Adrenal gland (tissue), 12 donors: ENCODE measurements around the gene GAK. TPM values are rescaled to one million over a fixed set of nuclear protein-coding genes. Genes with fewer than 3 reads are reported as not detected.

Source experiments
- DNase-seq, 7 donors: peaks; one replicate each; pipeline ENCODE4 v3.0.0-alpha.2; 2019 to 2020
- H3K27ac ChIP-seq, 5 donors: fragments of 200-600 bp; sonication (generic) in 4 of 5; 1 replicate in 3 of 5; 2 replicates in 2 of 5; pipeline versions ENCODE4 v1.5.1 to v1.8.0; 2016 to 2020; ENCODE audit warnings: mild to moderate bottlenecking in 1 of 5
- H3K27me3 ChIP-seq: fragments of 200-600 bp; 2 replicates; pipeline ENCODE4 v1.8.0; 2021
- H3K36me3 ChIP-seq, 2 donors: fragments of 200-600 bp; replicated peaks in 1 of 2; 1 replicate in 1 of 2; 2 replicates in 1 of 2; pipeline versions ENCODE4 v1.5.1 to v1.8.0; 2018 to 2022
- H3K4me1 ChIP-seq, 2 donors: fragments of 200-600 bp; replicated peaks in 1 of 2; 1 replicate in 1 of 2; 2 replicates in 1 of 2; pipeline versions ENCODE4 v1.5.1 to v1.8.0; 2018 to 2021
- H3K4me3 ChIP-seq, 4 donors: fragments of 200-600 bp; sonication (generic) in 3 of 4; one replicate each; pipeline ENCODE4 v1.5.1; 2016 to 2018
- H3K9me3 ChIP-seq, 3 donors: fragments of 200-600 bp; sonication (generic) in 1 of 3; replicated peaks in 1 of 3; 1 replicate in 2 of 3; 2 replicates in 1 of 3; pipeline versions ENCODE4 v1.5.1 to v1.8.0; 2016 to 2021
- CTCF ChIP-seq, 6 experiments: fragments of 450-650 bp in 4 of 6; fragments of 200-600 bp in 2 of 6; sonication (generic) in 1 of 6; IDR thresholded peaks; 1 replicate in 5 of 6; 2 replicates in 1 of 6; pipeline versions ENCODE4 v1.5.1 to v1.8.0; 2016 to 2021; ENCODE audit warnings: antibody characterized with exemption in 6 of 6, mild to moderate bottlenecking in 2 of 6, moderate library complexity in 1 of 6
- POLR2A ChIP-seq, 2 donors: fragments of 450-650 bp; IDR thresholded peaks; one replicate each; pipeline ENCODE4 v1.6.1; 2017; ENCODE audit warnings: antibody characterized with exemption in 2 of 2, mild to moderate bottlenecking in 2 of 2, moderate library complexity in 1 of 2
- WGBS, 4 donors: extraction: QIAGEN DNeasy Blood & Tissue Kit in 2 of 4; methylation state at CpG; one replicate each; pipeline versions ENCODE4 v1.1.5 to v1.1.7; 2013 to 2017; 5-methylcytosine and 5-hydroxymethylcytosine counted together
- intact Hi-C, 2 donors: fragments of 100-400 bp; cut with DNase I; formaldehyde crosslinking; loops; one replicate each; pipeline versions ENCODE4 v1.14.1 to v1.15.0; 2022 to 2023
- polyA plus RNA-seq, 3 donors: library from polyadenylated mRNA; stranded (reverse); fragments of 200-250 nt in 2 of 3; fragments of 350-450 nt in 1 of 3; fragmentation: Illumina TruSeq in 1 of 3; extraction: RNeasy Lipid Tissue Mini Kit (QIAGEN cat#74804) in 1 of 3; gene quantifications; one replicate each; pipeline ENCODE4 v1.2.3, GENCODE V29; 2013 to 2014
- total RNA-seq, 9 donors: library from RNA; depleted of rRNA in 4 of 9; stranded (reverse); fragments of >200 nt in 4 of 9; fragments of 120-200 nt in 1 of 9; fragmentation: NEBNext Ultra II Directional in 1 of 9; extraction: Animal tissue kit (Norgen Biotek cat#: 25700) in 1 of 9; gene quantifications; one replicate each; pipeline versions ENCODE4 v1.1.0 to v1.2.4, GENCODE V29; 2013 to 2023
- donor health status: healthy with polysubstance abuse.
- donor health status: Bipolar disorder and iron deficiency.
- donor health status: DM: yes; HTN: yes; CAD: no.
- donor health status: DM: no; HTN: no; CAD: no.
- donor health status: DM: no; HTN: no; CAD: no.
- donor health status: DM: yes; HTN: yes; CAD: no.

Gene GAK
- total and polyA plus RNA-seq, 12 donors: 39.0 to 381 (median 132) TPM

GRCh38 chr4:855880-856224 lies 76.3 kb downstream of the GAK start:
- peaks cover 0 to 54% of the 10 kb centered on the region in 2 donors for H3K36me3 ChIP-seq
- H3K4me1 ChIP-seq: peaks cover under 1 to 3% of the 10 kb centered on the region in 2 donors
- no peak for DNase-seq
- TF ChIP-seq POLR2A (IDR thresholded peaks at IDR 0.05) (no peak), CTCF (IDR thresholded peaks at IDR 0.05) (no peak)
- no peak overlapping the region for H3K4me3 ChIP-seq
- intact Hi-C loops: no loop called here
- H3K27ac ChIP-seq: no peak overlapping the region
- WGBS, 4 donors: 20 to 56% (median 34%) methylated on average over 1 of the region's 1 CpG
- no peaks in the 10 kb centered on the region for H3K27me3 ChIP-seq
- H3K9me3 ChIP-seq: no peaks in the 10 kb centered on the region

GRCh38 chr4:854356-854755 lies 77.8 kb downstream of the GAK start:
- H3K36me3 ChIP-seq: peaks cover 0 to 52% of the 10 kb centered on the region in 2 donors
- TF ChIP-seq CTCF (IDR thresholded peaks at IDR 0.05): no peak
- no peak for TF ChIP-seq POLR2A (IDR thresholded peaks at IDR 0.05)

GRCh38 chr4:853416-853781 lies 78.7 kb downstream of the GAK start:
- 90 to 97% (median 94%) methylated on average over 9 to 33 of the region's 33 CpGs for WGBS, 4 donors
- TF ChIP-seq CTCF (IDR thresholded peaks at IDR 0.05) (no peak), POLR2A (IDR thresholded peaks at IDR 0.05) (no peak)
- intact Hi-C loops: no loop called here

More at GRCh38 chr4:854356-854755, 77.8 kb downstream of the GAK start:
- H3K27me3 ChIP-seq: no peaks in the 10 kb centered on the region
- peaks cover 9 to 12% of the 10 kb centered on the region in 2 donors for H3K4me1 ChIP-seq
- no peak overlapping the region for H3K27ac ChIP-seq
- intact Hi-C loops: no loop called here
- H3K9me3 ChIP-seq: no peaks in the 10 kb centered on the region
- no peak overlapping the region for H3K4me3 ChIP-seq
- DNase-seq: no peak
- 92 to 96% (median 93%) methylated on average over 11 of the region's 11 CpGs for WGBS, 4 donors

GRCh38 chr4:851701-852430 lies 80.2 kb downstream of the GAK start:
- WGBS, 4 donors: 90 to 98% (median 94%) methylated on average over 31 to 33 of the region's 33 CpGs
- TF ChIP-seq POLR2A (IDR thresholded peaks at IDR 0.05) (no peak), CTCF (IDR thresholded peaks at IDR 0.05) (no peak)
- no peak for DNase-seq
- intact Hi-C loops: no loop called here
- no peaks in the 10 kb centered on the region for H3K9me3 ChIP-seq
- H3K27ac ChIP-seq: no peak overlapping the region
- no peak overlapping the region for H3K4me3 ChIP-seq
- peaks cover 0 to 32% of the 10 kb centered on the region in 2 donors for H3K36me3 ChIP-seq
- peaks cover 9 to 12% of the 10 kb centered on the region in 2 donors for H3K4me1 ChIP-seq
- H3K27me3 ChIP-seq: no peaks in the 10 kb centered on the region

More at GRCh38 chr4:853416-853781, 78.7 kb downstream of the GAK start:
- DNase-seq: no peak
- Histone ChIP-seq H3K9me3 (no peaks in the 10 kb centered on the region), H3K4me1 (peaks cover 9 to 12% of the 10 kb centered on the region in 2 donors), H3K36me3 (peaks cover 0 to 47% of the 10 kb centered on the region in 2 donors), H3K4me3 (no peak overlapping the region), H3K27me3 (no peaks in the 10 kb centered on the region), H3K27ac (no peak overlapping the region)
